HepG2 (cell line): ENCODE data around the gene KIF3C. TPM values are rescaled to one million over a fixed set of nuclear protein-coding genes. Genes with fewer than 3 reads are reported as not detected.

Experiments used
- BRF2 ChIP-seq: sonication (generic); formaldehyde crosslinking; IDR thresholded peaks from 2 replicates; pipeline ENCODE4 v1.8.1; 2022; ENCODE audit warnings: mild to moderate bottlenecking, missing genetic modification reagents
- CCDC6 ChIP-seq: sonication (generic); formaldehyde crosslinking; IDR thresholded peaks from 2 replicates; pipeline ENCODE4 v1.8.1; 2022; ENCODE audit warnings: mild to moderate bottlenecking, missing genetic modification reagents, moderate library complexity
- CENPX ChIP-seq: sonication (generic); formaldehyde crosslinking; IDR thresholded peaks from 2 replicates; pipeline ENCODE4 v1.9.0; 2021; ENCODE audit warnings: mild to moderate bottlenecking, missing genetic modification reagents, moderate library complexity
- DNMT1 ChIP-seq: sonication (generic); formaldehyde crosslinking; IDR thresholded peaks from 2 replicates; pipeline ENCODE4 v1.5.1; 2020; ENCODE audit warnings: mild to moderate bottlenecking, missing genetic modification reagents
- HIVEP1 ChIP-seq: sonication (generic); formaldehyde crosslinking; IDR thresholded peaks from 2 replicates; pipeline ENCODE4 v1.4.0; 2020; ENCODE audit warnings: mild to moderate bottlenecking, missing genetic modification reagents
- NFE2 ChIP-seq: sonication (generic); formaldehyde crosslinking; IDR thresholded peaks from 2 replicates; pipeline ENCODE4 v1.4.0; 2020; ENCODE audit warnings: missing genetic modification reagents
- NR1H2 ChIP-seq: sonication (generic); formaldehyde crosslinking; IDR thresholded peaks from 2 replicates; pipeline ENCODE4 v1.8.1; 2022; ENCODE audit warnings: low read depth, missing genetic modification reagents, borderline replicate concordance
- PPARG ChIP-seq: conservative IDR thresholded peaks from 2 replicates; pipeline ENCODE4 v1.6.1; 2016; ENCODE audit warnings: missing biosample characterization, missing genetic modification reagents
- PRMT3 ChIP-seq: sonication (generic); formaldehyde crosslinking; IDR thresholded peaks from 2 replicates; pipeline ENCODE4 v1.8.1; 2022; ENCODE audit warnings: low read depth, mild to moderate bottlenecking, moderate library complexity, missing genetic modification reagents, borderline replicate concordance
- RARG ChIP-seq: sonication (generic); formaldehyde crosslinking; IDR thresholded peaks from 2 replicates; pipeline ENCODE4 v1.4.0; 2020; ENCODE audit warnings: low read depth, mild to moderate bottlenecking, missing genetic modification reagents
- RNF2 ChIP-seq: fragments of 450-650 bp; conservative IDR thresholded peaks from 2 replicates; pipeline ENCODE4 v1.6.1; 2016; ENCODE audit warnings: low read depth
- THAP7 ChIP-seq: sonication (generic); formaldehyde crosslinking; IDR thresholded peaks from 2 replicates; pipeline ENCODE4 v1.8.1; 2023; ENCODE audit warnings: mild to moderate bottlenecking, missing genetic modification reagents
- THYN1 ChIP-seq: sonication (generic); formaldehyde crosslinking; IDR thresholded peaks from 2 replicates; pipeline ENCODE4 v1.8.1; 2023; ENCODE audit warnings: low read depth, mild to moderate bottlenecking, moderate library complexity, missing genetic modification reagents, borderline replicate concordance
- ZNF260 ChIP-seq: sonication (generic); formaldehyde crosslinking; IDR thresholded peaks from 2 replicates; pipeline ENCODE4 v1.4.0; 2020; ENCODE audit warnings: missing genetic modification reagents, low read depth, mild to moderate bottlenecking, borderline replicate concordance
- ZNF3 ChIP-seq: IDR thresholded peaks from 2 replicates; pipeline ENCODE4 v1.7.0; 2017; ENCODE audit warnings: inconsistent platforms
- ZNF333 ChIP-seq: sonication (generic); formaldehyde crosslinking; IDR thresholded peaks from 2 replicates; pipeline ENCODE4 v1.4.0; 2020; ENCODE audit warnings: mild to moderate bottlenecking, missing genetic modification reagents, borderline replicate concordance
- ZNF367 ChIP-seq: sonication (generic); formaldehyde crosslinking; IDR thresholded peaks from 2 replicates; pipeline ENCODE4 v1.4.0; 2020; ENCODE audit warnings: missing genetic modification reagents, borderline replicate concordance
- ZNF615 ChIP-seq: sonication (generic); formaldehyde crosslinking; IDR thresholded peaks from 2 replicates; pipeline ENCODE4 v1.5.0; 2020; ENCODE audit warnings: mild to moderate bottlenecking, missing genetic modification reagents, borderline replicate concordance
- ZNF710 ChIP-seq: sonication (generic); formaldehyde crosslinking; IDR thresholded peaks from 2 replicates; pipeline ENCODE4 v1.5.0; 2020; ENCODE audit warnings: mild to moderate bottlenecking, missing genetic modification reagents, borderline replicate concordance
- ZNF780A ChIP-seq: sonication (generic); formaldehyde crosslinking; IDR thresholded peaks from 2 replicates; pipeline ENCODE4 v1.8.0; 2022; ENCODE audit warnings: mild to moderate bottlenecking, missing genetic modification reagents, moderate library complexity
- polyA plus RNA-seq, 8 experiments: library from polyadenylated mRNA; depleted of rRNA in 3 of 8; stranded (reverse) in 7 of 8; unstranded in 1 of 8; fragments of >200 nt; fragmentation: Illumina TruSeq in 4 of 8; extraction: Trizol in 4 of 8; gene quantifications; 2 replicates each; pipeline versions ENCODE4 v1.2.1 to v1.2.3, GENCODE V29; 2011 to 2016; ENCODE audit warnings: low read depth in 4 of 8, missing spikeins in 1 of 8, mixed read lengths in 1 of 8; ENCODE audit not compliant: insufficient read depth in 1 of 8
- total RNA-seq, 5 experiments: library from RNA; depleted of rRNA; stranded (reverse); fragments of >200 nt; fragmentation: Illumina TruSeq; extraction: Trizol; gene quantifications; 2 replicates each; pipeline ENCODE4 v1.2.3, GENCODE V29; 2016; ENCODE audit warnings: low read depth in 1 of 5
- TF ChIP-seq, protein P1 (sequence below): sonication (generic); formaldehyde crosslinking; IDR thresholded peaks from 2 replicates; pipeline ENCODE4 v1.8.1; 2023; ENCODE audit warnings: mild to moderate bottlenecking, moderate library complexity, missing genetic modification reagents
- TF ChIP-seq, protein P2 (sequence below): sonication (generic); formaldehyde crosslinking; IDR thresholded peaks from 2 replicates; pipeline ENCODE4 v1.4.0; 2020; ENCODE audit warnings: missing genetic modification reagents, borderline replicate concordance

The KIF3C gene
- total and polyA plus RNA-seq, 2 of the 13 experiments (the other 11 are each of a cell fraction or from before 2014, with no cell fraction given): 3.6 to 4.9 TPM

- TF ChIP-seq RARG (no peak), PPARG (CRISPR knock-in tag) (no peak), CCDC6 (CRISPR knock-in tag) (no peak), ZNF710 (CRISPR knock-in tag) (0 out of 2 replicates have a peak, but pooled peaks have one; percentile 23), BRF2 (CRISPR knock-in tag) (no peak), ZNF333 (peak; percentile 44; the same call in 1 of the 2 replicates), THAP7 (CRISPR knock-in tag) (0 out of 2 replicates have a peak, but pooled peaks have one; percentile 10), RNF2 (no peak), HIVEP1 (CRISPR knock-in tag) (peak; percentile 73), ZNF3 (no peak), ZNF615 (CRISPR knock-in tag) (no peak), THYN1 (CRISPR knock-in tag) (no peak), NR1H2 (no peak), ZNF260 (no peak), DNMT1 (no peak), CENPX (CRISPR knock-in tag) (no peak), PRMT3 (CRISPR knock-in tag) (no peak), ZNF367 (CRISPR knock-in tag) (no peak), ZNF780A (CRISPR knock-in tag) (no peak), NFE2 (no peak)
- TF ChIP-seq, protein P1, sequence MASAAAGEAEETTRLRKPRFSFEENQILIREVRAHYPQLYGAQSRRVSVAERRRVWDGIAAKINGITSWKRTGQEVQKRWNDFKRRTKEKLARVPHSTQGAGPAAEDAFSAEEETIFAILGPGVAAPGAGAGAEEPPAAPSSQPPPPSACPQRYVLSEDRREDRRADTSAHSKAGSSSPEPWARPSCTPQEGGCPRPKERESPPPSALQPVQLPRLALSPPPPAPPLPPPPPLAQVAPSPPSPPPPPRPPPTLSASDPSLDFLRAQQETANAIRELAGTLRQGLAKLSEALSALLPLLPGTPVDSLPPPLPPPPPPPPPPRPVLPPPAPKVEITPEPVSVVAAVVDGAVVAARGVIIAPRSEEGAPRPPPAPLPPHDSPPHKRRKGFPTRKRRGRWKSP (CRISPR knock-in tag): peak; percentile 33; the same call in 1 of the 2 replicates
- TF ChIP-seq, protein P2, sequence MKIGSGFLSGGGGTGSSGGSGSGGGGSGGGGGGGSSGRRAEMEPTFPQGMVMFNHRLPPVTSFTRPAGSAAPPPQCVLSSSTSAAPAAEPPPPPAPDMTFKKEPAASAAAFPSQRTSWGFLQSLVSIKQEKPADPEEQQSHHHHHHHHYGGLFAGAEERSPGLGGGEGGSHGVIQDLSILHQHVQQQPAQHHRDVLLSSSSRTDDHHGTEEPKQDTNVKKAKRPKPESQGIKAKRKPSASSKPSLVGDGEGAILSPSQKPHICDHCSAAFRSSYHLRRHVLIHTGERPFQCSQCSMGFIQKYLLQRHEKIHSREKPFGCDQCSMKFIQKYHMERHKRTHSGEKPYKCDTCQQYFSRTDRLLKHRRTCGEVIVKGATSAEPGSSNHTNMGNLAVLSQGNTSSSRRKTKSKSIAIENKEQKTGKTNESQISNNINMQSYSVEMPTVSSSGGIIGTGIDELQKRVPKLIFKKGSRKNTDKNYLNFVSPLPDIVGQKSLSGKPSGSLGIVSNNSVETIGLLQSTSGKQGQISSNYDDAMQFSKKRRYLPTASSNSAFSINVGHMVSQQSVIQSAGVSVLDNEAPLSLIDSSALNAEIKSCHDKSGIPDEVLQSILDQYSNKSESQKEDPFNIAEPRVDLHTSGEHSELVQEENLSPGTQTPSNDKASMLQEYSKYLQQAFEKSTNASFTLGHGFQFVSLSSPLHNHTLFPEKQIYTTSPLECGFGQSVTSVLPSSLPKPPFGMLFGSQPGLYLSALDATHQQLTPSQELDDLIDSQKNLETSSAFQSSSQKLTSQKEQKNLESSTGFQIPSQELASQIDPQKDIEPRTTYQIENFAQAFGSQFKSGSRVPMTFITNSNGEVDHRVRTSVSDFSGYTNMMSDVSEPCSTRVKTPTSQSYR (CRISPR knock-in tag): no peak
Measured at GRCh38 chr2:25982273-25982967, at the start of gene KIF3C (continued).
